Cardiac fibroblast (primary cell): ENCODE results near the gene GNG7.
A peak's percentile ranks its signal among the peaks of the same experiment; 100 is the strongest.
"Not testable (repeated sequence)": the region's sequence is repeated elsewhere in the genome, so short reads cannot be mapped to it uniquely, and the experiment has no call there.

Experiments
- DNase-seq, 2 donors: peaks; one replicate each; pipeline versions ENCODE4 v3.0.0 to v3.0.0-alpha.2; 2010; ENCODE audit warnings: low read depth in 2 of 2
- H3K4me3 ChIP-seq, 2 donors: replicated peaks in 1 of 2; 1 replicate in 1 of 2; 2 replicates in 1 of 2; pipeline ENCODE4 v1.5.1; 2011; ENCODE audit warnings: low read depth in 2 of 2, low read length in 2 of 2, mild to moderate bottlenecking in 2 of 2, moderate library complexity in 1 of 2
- CTCF ChIP-seq: IDR thresholded peaks from one replicate; pipeline ENCODE4 v1.5.1; 2011; ENCODE audit warnings: low read depth, mild to moderate bottlenecking, low read length, inconsistent platforms

Gene GNG7

GRCh38 chr19:2534423-2535013 is 168.0 kb downstream of the GNG7 start:
- H3K4me3 ChIP-seq: no peak overlapping the region
- TF ChIP-seq CTCF: no peak
- DNase-seq: peak in 1 of 2 donors; percentile 46

GRCh38 chr19:2533686-2534422 is 168.6 kb downstream of the GNG7 start:
- no peak for TF ChIP-seq CTCF
- peak; percentile 55 to 76 for DNase-seq
- H3K4me3 ChIP-seq: no peak overlapping the region

GRCh38 chr19:2533072-2533425 is 169.4 kb downstream of the GNG7 start:
- no peak for TF ChIP-seq CTCF
- no peak for DNase-seq

GRCh38 chr19:2532252-2533071 is 170.0 kb downstream of the GNG7 start:
- no peak for TF ChIP-seq CTCF
- DNase-seq: peak; percentile 96 to 99
- H3K4me3 ChIP-seq: no peak overlapping the region

More at GRCh38 chr19:2533072-2533425, 169.4 kb downstream of the GNG7 start:
- H3K4me3 ChIP-seq: no peak overlapping the region

GRCh38 chr19:2529942-2530341 is 172.6 kb downstream of the GNG7 start:
- H3K4me3 ChIP-seq, DNase-seq: not testable (repeated sequence)

GRCh38 chr19:2529473-2529918 is 173.0 kb downstream of the GNG7 start:
- DNase-seq: peak; percentile 77 to 100
- TF ChIP-seq CTCF: no peak
- H3K4me3 ChIP-seq: no peak overlapping the region

- TF ChIP-seq CTCF: no peak
- peak in 1 of 2 donors; percentile 19 for DNase-seq
- H3K4me3 ChIP-seq: no peak overlapping the region
These were observed 173.8 kb downstream of the GNG7 start for GRCh38 chr19:2528675-2529101.
